IMR-90 (cell line): ENCODE results near the gene VAMP3. TPM values are rescaled to one million over a fixed set of nuclear protein-coding genes. Genes with fewer than 3 reads are reported as not detected.

ENCODE experiments used
- ATAC-seq: fragments of 200-7000 bp; cut with Tn5 transposase; 2 replicates; pipeline ENCODE4 v1.9.1; 2020; ENCODE audit warnings: low read depth, mild to moderate bottlenecking, moderate library complexity
- Bru-seq: library from RNA; stranded (reverse); fragments of 400-500 nt; gene quantifications from one replicate; lab custom pipeline; 2021; lab: Mats Ljungman, UMichigan
- BruChase-seq, 2 experiments: library from RNA; stranded (reverse); fragments of 400-500 nt; gene quantifications; one replicate each; lab custom pipeline; 2021; lab: Mats Ljungman, UMichigan
- BruUV-seq: library from RNA; stranded (reverse); fragments of 400-500 nt; replicated peaks from 2 replicates; lab custom pipeline; 2021; lab: Mats Ljungman, UMichigan
- CTCF ChIA-PET: fragments of 300-600 bp; formaldehyde crosslinking; extraction: SDS; loops from one replicate; lab custom pipeline; 2021; ENCODE audit warnings: antibody characterized with exemption; lab: Yijun Ruan, JAX
- POLR2A ChIA-PET: fragments of 300-600 bp; sonication (Branson Sonifier 250); formaldehyde crosslinking; loops from one replicate; lab custom pipeline; 2022; ENCODE audit warnings: antibody characterized with exemption; ENCODE audit not compliant: unreplicated experiment; lab: Charles Lee
- DNase-seq: peaks from one replicate; pipeline ENCODE4 v3.0.0; 2013
- H2AFZ ChIP-seq: replicated peaks from 2 replicates; pipeline ENCODE3; 2013; ENCODE audit warnings: low read length, mild to moderate bottlenecking; ENCODE audit not compliant: poor library complexity
- H2AK5ac ChIP-seq: 2 replicates; pipeline ENCODE4 v1.6.1; 2013; ENCODE audit warnings: low read depth, low read length, inconsistent platforms
- H2AK9ac ChIP-seq: replicated peaks from 2 replicates; pipeline ENCODE3; 2013; ENCODE audit warnings: mild to moderate bottlenecking, low read depth, low read length, moderate library complexity; ENCODE audit not compliant: poor library complexity
- H2BK120ac ChIP-seq: 2 replicates; pipeline ENCODE4 v1.6.1; 2013; ENCODE audit warnings: low read depth, low read length, inconsistent platforms
- H2BK15ac ChIP-seq: 3 replicates; pipeline ENCODE4 v1.6.1; 2013; ENCODE audit warnings: low read depth, low read length, inconsistent platforms
- H2BK20ac ChIP-seq: 2 replicates; pipeline ENCODE4 v1.6.1; 2013; ENCODE audit warnings: low read depth, mild to moderate bottlenecking, inconsistent platforms, low read length, moderate library complexity
- H2BK5ac ChIP-seq: 2 replicates; pipeline ENCODE4 v1.6.1; 2013; ENCODE audit warnings: mild to moderate bottlenecking, low read depth, low read length, inconsistent platforms; ENCODE audit not compliant: poor library complexity, severe bottlenecking
- H3K14ac ChIP-seq: replicated peaks from 2 replicates; pipeline ENCODE4 v1.6.1; 2013; ENCODE audit warnings: low read depth, low read length, inconsistent platforms
- H3K18ac ChIP-seq: 2 replicates; pipeline ENCODE4 v1.6.1; 2013; ENCODE audit warnings: low read depth, low read length, control low read depth
- H3K23ac ChIP-seq: 2 replicates; pipeline ENCODE4 v1.6.1; 2013; ENCODE audit warnings: low read depth, low read length, inconsistent platforms
- H3K27ac ChIP-seq: 2 replicates; pipeline ENCODE4 v1.5.1; 2013; ENCODE audit warnings: mild to moderate bottlenecking, control low read depth, low read length; ENCODE audit not compliant: insufficient read depth
- H3K27me3 ChIP-seq: 2 replicates; pipeline ENCODE4 v1.6.1; 2013; ENCODE audit warnings: low read length; ENCODE audit not compliant: control insufficient read depth, insufficient read depth
- H3K36me3 ChIP-seq: 2 replicates; pipeline ENCODE4 v1.6.1; 2013; ENCODE audit warnings: low read length, mixed read lengths; ENCODE audit not compliant: control insufficient read depth, insufficient read depth
- H3K4ac ChIP-seq: 2 replicates; pipeline ENCODE4 v1.6.1; 2013; ENCODE audit warnings: low read depth, low read length, inconsistent platforms
- H3K4me1 ChIP-seq: 2 replicates; pipeline ENCODE4 v1.6.1; 2013; ENCODE audit warnings: low read length, mixed read lengths; ENCODE audit not compliant: control insufficient read depth, insufficient read depth
- H3K4me2 ChIP-seq: 2 replicates; pipeline ENCODE4 v1.6.1; 2013; ENCODE audit warnings: low read depth, mild to moderate bottlenecking, control low read depth, low read length, moderate library complexity
- H3K4me3 ChIP-seq: 2 replicates; pipeline ENCODE4 v1.5.1; 2013; ENCODE audit warnings: low read depth, mild to moderate bottlenecking, control low read depth, low read length, moderate library complexity; ENCODE audit not compliant: insufficient read depth
- H3K56ac ChIP-seq: 2 replicates; pipeline ENCODE4 v1.6.1; 2013; ENCODE audit warnings: low read length, inconsistent platforms; ENCODE audit not compliant: insufficient read depth; ENCODE audit errors: extremely low read depth
- H3K79me1 ChIP-seq, 2 experiments: 2 replicates each; pipeline ENCODE4 v1.6.1; 2013; ENCODE audit warnings: low read length in 2 of 2, inconsistent platforms in 1 of 2, low read depth in 1 of 2
- H3K9ac ChIP-seq: 2 replicates; pipeline ENCODE4 v1.6.1; 2013; ENCODE audit warnings: low read depth, low read length, control low read depth
- H3K9me1 ChIP-seq: 2 replicates; pipeline ENCODE4 v1.6.1; 2013; ENCODE audit warnings: low read length, inconsistent platforms; ENCODE audit not compliant: insufficient read depth
- H3K9me3 ChIP-seq: 2 replicates; pipeline ENCODE4 v1.6.1; 2013; ENCODE audit warnings: low read length; ENCODE audit not compliant: control insufficient read depth, insufficient read depth
- H4K20me1 ChIP-seq: 2 replicates; pipeline ENCODE4 v1.6.1; 2013; ENCODE audit warnings: low read length, inconsistent platforms; ENCODE audit not compliant: insufficient read depth
- H4K5ac ChIP-seq: 2 replicates; pipeline ENCODE4 v1.6.1; 2013; ENCODE audit warnings: mild to moderate bottlenecking, low read depth, low read length, control low read depth
- H4K8ac ChIP-seq, 2 experiments: 2 replicates each; pipeline ENCODE4 v1.6.1; 2013; ENCODE audit warnings: low read depth in 2 of 2, low read length in 2 of 2, control low read depth in 1 of 2, inconsistent platforms in 1 of 2
- H4K91ac ChIP-seq: 2 replicates; pipeline ENCODE4 v1.6.1; 2013; ENCODE audit warnings: low read depth, low read length, inconsistent platforms; ENCODE audit not compliant: insufficient read depth
- BHLHE40 ChIP-seq: fragments of 150-350 bp; IDR thresholded peaks from 2 replicates; pipeline ENCODE4 v1.6.1; 2016; ENCODE audit warnings: mild to moderate bottlenecking, low read depth, low read length
- CEBPB ChIP-seq: IDR thresholded peaks from 2 replicates; pipeline ENCODE4 v1.6.1; 2012; ENCODE audit warnings: low read depth, low read length, improper control_type of control experiment
- FOS ChIP-seq: fragments of 150-350 bp; IDR thresholded peaks from 2 replicates; pipeline ENCODE4 v1.6.1; 2016; ENCODE audit warnings: low read depth, low read length
- MAFK ChIP-seq: IDR thresholded peaks from 2 replicates; pipeline ENCODE4 v1.6.1; 2012; ENCODE audit warnings: low read depth, low read length, improper control_type of control experiment
- MAZ ChIP-seq: IDR thresholded peaks from 2 replicates; pipeline ENCODE4 v1.6.1; 2012; ENCODE audit warnings: low read depth, mild to moderate bottlenecking, low read length, improper control_type of control experiment, moderate library complexity, borderline replicate concordance
- MXI1 ChIP-seq: IDR thresholded peaks from 2 replicates; pipeline ENCODE4 v1.6.1; 2012; ENCODE audit warnings: low read depth, mild to moderate bottlenecking, low read length, moderate library complexity, borderline replicate concordance
- POLR2A ChIP-seq: IDR thresholded peaks from 2 replicates; pipeline ENCODE4 v1.6.1; 2012; ENCODE audit warnings: mild to moderate bottlenecking, low read depth, low read length
- RFX5 ChIP-seq: IDR thresholded peaks from 2 replicates; pipeline ENCODE4 v1.8.0; 2012; ENCODE audit warnings: low read depth, mild to moderate bottlenecking, low read length, moderate library complexity
- SMC3 ChIP-seq: fragments of 150-350 bp; IDR thresholded peaks from 2 replicates; pipeline ENCODE4 v1.6.1; 2016; ENCODE audit warnings: low read depth, mild to moderate bottlenecking, antibody characterized with exemption, low read length, moderate library complexity
- USF2 ChIP-seq: fragments of 150-350 bp; IDR thresholded peaks from 2 replicates; pipeline ENCODE4 v1.6.1; 2017; ENCODE audit warnings: mild to moderate bottlenecking, antibody characterized with exemption, low read length, low read depth
- WGBS, 2 experiments: methylation state at CpG; one replicate each; pipeline versions ENCODE4 v1.1.5 to v1.1.7; 2013; ENCODE audit warnings: missing lambda C conversion rate in 2 of 2; ENCODE audit not compliant: insufficient read length in 1 of 2; ENCODE audit errors: extremely low coverage in 2 of 2; 5-methylcytosine and 5-hydroxymethylcytosine counted together
- dilution Hi-C: fragments of 300-500 bp; cut with HindIII; formaldehyde crosslinking; loops from one replicate; pipeline ENCODE4 v1.14.3; 2018; ENCODE audit warnings: low sequenced_read_pairs; ENCODE audit not compliant: unreplicated experiment
- in situ Hi-C: fragments of 300-500 bp; cut with MboI; formaldehyde crosslinking; loops from 3 replicates; pipeline ENCODE4 v1.14.3; 2019; ENCODE audit warnings: low sequenced_read_pairs, inconsistent platforms, mixed read lengths
- intact Hi-C: fragments of 100-400 bp; cut with micrococcal nuclease; formaldehyde crosslinking; loops from 2 replicates; pipeline ENCODE4 v1.10.0; 2022
- long read RNA-seq: library from polyadenylated mRNA; unstranded; transcript quantifications from one replicate; pipeline ENCODE4 v2.0.0, GENCODE V29; 2021; ENCODE audit not compliant: unreplicated experiment
- polyA plus RNA-seq, 3 experiments: library from polyadenylated mRNA; depleted of rRNA; stranded (reverse); fragments of >200 nt; gene quantifications; 2 replicates each; pipeline ENCODE4 v1.2.3, GENCODE V29; 2012; ENCODE audit warnings: low replicate concordance in 1 of 3
- total RNA-seq: library from RNA; depleted of rRNA; stranded (reverse); fragments of >200 nt; gene quantifications from 2 replicates; pipeline ENCODE4 v1.2.3, GENCODE V29; 2012; rRNA removed

The VAMP3 gene
- total RNA-seq (280 and 354 TPM in 2 replicates), polyA plus RNA-seq (2012; rRNA removed) (88.0 and 99.1 TPM in 2 replicates), Bru-seq, nascent RNA (percentile 89 among the genes with signal in this experiment), BruChase-seq, experiment 1, labeled RNA remaining after a 6-hour chase (percentile 97 among the genes with signal in this experiment), BruChase-seq, experiment 2, labeled RNA remaining after a 2-hour chase (percentile 95 among the genes with signal in this experiment)
- 26.1 and 32.5 TPM in 2 replicates for polyA plus RNA-seq (2012; cell fraction: cytosol; rRNA removed)
- 7.1 and 46.0 TPM in 2 replicates for polyA plus RNA-seq (2012; cell fraction: nucleus; rRNA removed; ENCODE audit: low replicate concordance)
- long read RNA-seq, transcript VAMP3-201 (5 exons, 2,205 nt): major isoform, 131 of 196 reads
- long read RNA-seq, transcript VAMP3-202 (5 exons, 954 nt): minor isoform, 11 of 196 reads
- long read RNA-seq, partial matches to known transcripts: 12 of 196 reads
- long read RNA-seq, other reads (novel, unspliced or antisense): 42 of 196 reads

- intact Hi-C loops (no loop called here), in situ Hi-C loops (no loop called here), dilution Hi-C loops (no loop called here)
- Histone ChIP-seq H3K14ac (peak within 1 kb of the TSS; percentile 89), H4K8ac (peak within 1 kb of the TSS; percentile 98 to 99), H3K4me3 (peak within 1 kb of the TSS; percentile 97), H3K9ac (peak within 1 kb of the TSS; percentile 95), H3K18ac (peak within 1 kb of the TSS; percentile 91), H3K9me3 (no peaks in the 10 kb centered on the region), H3K79me1 (peaks cover 16 to 24% of the 10 kb centered on the region in 2 experiments), H3K9me1 (peaks cover 6% of the 10 kb centered on the region; the same call in 1 of the 2 replicates), H3K23ac (peak within 1 kb of the TSS; percentile 36), H3K4ac (peak within 1 kb of the TSS; percentile 74), H2AK5ac (peak within 1 kb of the TSS; percentile 83; the same call in 1 of the 2 replicates), H2BK120ac (0 out of 2 replicates have a peak within 1 kb of the TSS, but pooled peaks have one; percentile 47), H3K4me2 (peak within 1 kb of the TSS; percentile 97), H2BK15ac (0 out of 3 replicates have a peak within 1 kb of the TSS, but pooled peaks have one; percentile 6), H4K5ac (peak within 1 kb of the TSS; percentile 98), H4K20me1 (peaks cover 6% of the 10 kb centered on the region; the same call in 1 of the 2 replicates), H3K4me1 (no peaks in the 10 kb centered on the region), H3K36me3 (peaks cover 2% of the 10 kb centered on the region; the same call in 1 of the 2 replicates), H2BK20ac (no peak within 1 kb of the TSS), H2BK5ac (peak within 1 kb of the TSS; percentile 68), H3K27me3 (peaks cover 3% of the 10 kb centered on the region; the same call in 1 of the 2 replicates), H3K56ac (peak within 1 kb of the TSS; percentile 75; the same call in 1 of the 2 replicates), H3K27ac (peak within 1 kb of the TSS; percentile 76), H4K91ac (peak within 1 kb of the TSS; percentile 86), H2AK9ac (peak within 1 kb of the TSS; percentile 94), H2AFZ (peak within 1 kb of the TSS; percentile 95)
- POLR2A ChIA-PET: no interaction called here
- ATAC-seq: peak; percentile 95
- no TSS peak for BruUV-seq
- TF ChIP-seq RFX5 (no peak), POLR2A (peak; percentile 47; the same call in 1 of the 2 replicates), CEBPB (peak; percentile 51), MXI1 (no peak), MAFK (no peak), BHLHE40 (no peak), USF2 (no peak), MAZ (peak; percentile 62; the same call in 1 of the 2 replicates), FOS (no peak), SMC3 (no peak)
- peak; percentile 67 for DNase-seq
- 0% methylated on average over 21 of the region's 97 CpGs; no CpG with 5 or more reads in 1 of the 2 experiments for WGBS, 2 experiments
- CTCF ChIA-PET: interaction anchor here (1.4 kb wide), 1 partner anchor 104 kb away, joined by 3 read pairs; no protein-coding TSS in a partner anchor
These were observed at the start of gene VAMP3 for GRCh38 chr1:7770997-7771822. Gene VAMP3 (plus strand): TSS chr1:7771296. CDS start chr1:7771384, 88 bp downstream.
